K562 (cell line): ENCODE results near the gene ARMCX2. TPM values are rescaled to one million over a fixed set of nuclear protein-coding genes. Genes with fewer than 3 reads are reported as not detected.
A peak's percentile ranks its signal among the peaks of the same experiment; 100 is the strongest.

Experiments used
- E2F4 ChIP-seq: sonication (generic); formaldehyde crosslinking; IDR thresholded peaks from 2 replicates; pipeline ENCODE4 v1.8.0; 2022; ENCODE audit warnings: mild to moderate bottlenecking, low read depth, missing genetic modification reagents
- GTF3C2 ChIP-seq: IDR thresholded peaks from 3 replicates; pipeline ENCODE4 v1.6.1; 2011; ENCODE audit warnings: borderline replicate concordance, mild to moderate bottlenecking, moderate library complexity; ENCODE audit not compliant: insufficient read length; ENCODE audit errors: extremely low read depth
- HNRNPLL ChIP-seq: fragments of 200-400 bp; formaldehyde crosslinking; IDR thresholded peaks from 2 replicates; pipeline ENCODE4 v1.6.1; 2017; ENCODE audit warnings: low read length, low read depth, mild to moderate bottlenecking; ENCODE audit not compliant: poor library complexity, severe bottlenecking
- MAZ ChIP-seq, 2 experiments: fragments of 450-650 bp in 1 of 2; sonication (generic) in 1 of 2; formaldehyde crosslinking; IDR thresholded peaks in 1 of 2; conservative IDR thresholded peaks in 1 of 2; 2 replicates each; pipeline versions ENCODE4 v1.4.0 to v1.5.0; 2020; ENCODE audit warnings: mild to moderate bottlenecking in 1 of 2, missing genetic modification reagents in 1 of 2
- MCM3 ChIP-seq: fragments of 450-650 bp; IDR thresholded peaks from 2 replicates; pipeline ENCODE4 v1.6.1; 2016
- MNT ChIP-seq, 2 experiments: fragments of 450-650 bp; conservative IDR thresholded peaks; 2 replicates each; pipeline ENCODE4 v1.6.1; 2017; ENCODE audit warnings: mild to moderate bottlenecking in 2 of 2, moderate library complexity in 2 of 2
- YY1 ChIP-seq, 3 experiments: IDR thresholded peaks; 2 replicates each; pipeline ENCODE4 v1.6.1; 2011; ENCODE audit warnings: low read length in 2 of 3, mild to moderate bottlenecking in 2 of 3, moderate library complexity in 2 of 3, borderline replicate concordance in 1 of 3, control low read depth in 1 of 3, low read depth in 1 of 3; ENCODE audit not compliant: insufficient read depth in 3 of 3, insufficient replicate concordance in 2 of 3, control insufficient read depth in 1 of 3, insufficient read length in 1 of 3; ENCODE audit errors: extremely low read depth in 1 of 3
- ZKSCAN3 ChIP-seq: fragments of 250-450 bp; sonication (Bioruptor Pico); IDR thresholded peaks from 2 replicates; pipeline ENCODE4 v1.4.0; 2020
- ZNF184 ChIP-seq: sonication (generic); formaldehyde crosslinking; IDR thresholded peaks from 2 replicates; pipeline ENCODE4 v1.5.0; 2020; ENCODE audit warnings: missing genetic modification reagents
- ZNF347 ChIP-seq: fragments of 450-650 bp; formaldehyde crosslinking; IDR thresholded peaks from 2 replicates; pipeline ENCODE4 v1.4.0; 2020; ENCODE audit warnings: low read depth, mild to moderate bottlenecking, moderate library complexity
- polyA plus RNA-seq, 8 experiments: library from polyadenylated mRNA; depleted of rRNA in 4 of 8; stranded (reverse) in 5 of 8; unstranded in 3 of 8; fragments of >200 nt; fragmentation: Nextera tagmentation in 2 of 8; fragmentation: Illumina TruSeq in 1 of 8; extraction: Ambion mirVana in 2 of 8; extraction: Trizol in 1 of 8; gene quantifications; 2 replicates each; pipeline versions ENCODE4 v1.2.1 to v1.2.3, GENCODE V29; 2011 to 2014; ENCODE audit warnings: inconsistent platforms in 1 of 8, missing spikeins in 1 of 8
- total RNA-seq, 7 experiments: library from RNA; depleted of rRNA in 6 of 7; stranded (reverse); fragments of >200 nt in 6 of 7; fragmentation: Illumina TruSeq in 2 of 7; extraction: Trizol in 2 of 7; gene quantifications; 2 replicates each; pipeline versions ENCODE4 v1.2.1 to v1.2.3, GENCODE V29; 2011 to 2021; ENCODE audit warnings: low replicate concordance in 1 of 7
- TF ChIP-seq, protein P1 (sequence below): sonication (generic); formaldehyde crosslinking; IDR thresholded peaks from 2 replicates; pipeline ENCODE4 v1.8.1; 2023; ENCODE audit warnings: mild to moderate bottlenecking, missing genetic modification reagents

Gene ARMCX2
- total and polyA plus RNA-seq, 9 of the 15 experiments (the other 6 are each of a cell fraction or from before 2014, with no cell fraction given): 0.03 to 0.16 TPM; not detected in 7

- TF ChIP-seq, protein P1, sequence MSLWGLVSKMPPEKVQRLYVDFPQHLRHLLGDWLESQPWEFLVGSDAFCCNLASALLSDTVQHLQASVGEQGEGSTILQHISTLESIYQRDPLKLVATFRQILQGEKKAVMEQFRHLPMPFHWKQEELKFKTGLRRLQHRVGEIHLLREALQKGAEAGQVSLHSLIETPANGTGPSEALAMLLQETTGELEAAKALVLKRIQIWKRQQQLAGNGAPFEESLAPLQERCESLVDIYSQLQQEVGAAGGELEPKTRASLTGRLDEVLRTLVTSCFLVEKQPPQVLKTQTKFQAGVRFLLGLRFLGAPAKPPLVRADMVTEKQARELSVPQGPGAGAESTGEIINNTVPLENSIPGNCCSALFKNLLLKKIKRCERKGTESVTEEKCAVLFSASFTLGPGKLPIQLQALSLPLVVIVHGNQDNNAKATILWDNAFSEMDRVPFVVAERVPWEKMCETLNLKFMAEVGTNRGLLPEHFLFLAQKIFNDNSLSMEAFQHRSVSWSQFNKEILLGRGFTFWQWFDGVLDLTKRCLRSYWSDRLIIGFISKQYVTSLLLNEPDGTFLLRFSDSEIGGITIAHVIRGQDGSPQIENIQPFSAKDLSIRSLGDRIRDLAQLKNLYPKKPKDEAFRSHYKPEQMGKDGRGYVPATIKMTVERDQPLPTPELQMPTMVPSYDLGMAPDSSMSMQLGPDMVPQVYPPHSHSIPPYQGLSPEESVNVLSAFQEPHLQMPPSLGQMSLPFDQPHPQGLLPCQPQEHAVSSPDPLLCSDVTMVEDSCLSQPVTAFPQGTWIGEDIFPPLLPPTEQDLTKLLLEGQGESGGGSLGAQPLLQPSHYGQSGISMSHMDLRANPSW (CRISPR knock-in tag): no peak
- TF ChIP-seq ZKSCAN3 (CRISPR knock-in tag) (no peak), ZNF184 (no peak), MCM3 (no peak), YY1 (IDR thresholded peaks at IDR 0.05; ENCODE audit: borderline replicate concordance in 1 of 3, control insufficient read depth in 1 of 3, extremely low read depth in 1 of 3, insufficient read depth in 3 of 3, insufficient read length in 1 of 3, insufficient replicate concordance in 2 of 3, low read depth in 1 of 3, low read length in 2 of 3) (peak; percentile 36 to 93 (median 85)), ZNF347 (CRISPR knock-in tag) (no peak), HNRNPLL (peak; percentile 38), MNT (conservative IDR thresholded peaks at IDR 0.05) (0 out of 4 replicates have a peak, but pooled peaks of 1 of the 2 experiments have one; percentile 34), MAZ (CRISPR knock-in tag; conservative IDR thresholded peaks at IDR 0.05 in 1 of 2, IDR thresholded peaks at IDR 0.05 in 1 of 2) (0 out of 4 replicates have a peak, but pooled peaks have one; percentile 13 to 45), E2F4 (no peak), GTF3C2 (no peak)
These were observed 42.1 kb downstream of the ARMCX2 start, which contains the start of gene ARMCX6 (continued) for GRCh38 chrX:101617211-101618191.
